Measurements from ENCODE around the gene GPC2. TPM values are rescaled to one million over a fixed set of nuclear protein-coding genes. Genes with fewer than 3 reads are reported as not detected.
A peak's percentile ranks its signal among the peaks of the same experiment; 100 is the strongest.

Gene GPC2
- total and polyA plus RNA-seq, 3 experiments from 2014 or later = 1.6 to 2.1 TPM; not detected in 1

GRCh38 chr7:100166970-100167911 lies 9.9 kb downstream of the GPC2 start:
- Mint-ChIP-seq H3K9me3 (no peaks in the 10 kb centered on the region), H3K27me3 (peaks cover 32 to 35% of the 10 kb centered on the region in 2 donors), H3K27ac (peak overlapping the region in 4 of 8 donors; percentile 51 to 63 (median 54)), H3K36me3 (peaks cover 0 to 1% (median 0%) of the 10 kb centered on the region in 3 donors), H3K4me1 (peaks cover 53 to 77% (median 64%) of the 10 kb centered on the region in 3 donors), H3K4me3 (peak overlapping the region; percentile 19 to 83 (median 75))
- H3K4me3 ChIP-seq (ENCODE audit: low read length) = peak overlapping the region; percentile 82
- peaks cover 79% of the 10 kb centered on the region for H3K4me1 ChIP-seq (ENCODE audit: insufficient read depth, low read length)
- DNase-seq = peak in 1 of 5 donors; percentile 39
- peak overlapping the region; percentile 54 for H3K27ac ChIP-seq (ENCODE audit: low read depth, low read length)
- peaks cover 8% of the 10 kb centered on the region for H3K27me3 ChIP-seq (ENCODE audit: insufficient read depth, low read length, poor library complexity, severe bottlenecking)
- CTCF ChIA-PET = interaction anchor here (0.8 to 3.4 kb wide), 6 partner anchors 10 to 51 kb away, joined by 3 to 22 read pairs (median 8); partner anchors contain the start of genes GPC2, LAMTOR4, STAG3 and TRAPPC14
- H3K9me3 ChIP-seq (ENCODE audit: low read length) = no peaks in the 10 kb centered on the region
- H3K36me3 ChIP-seq (ENCODE audit: insufficient read depth, low read length) = no peaks in the 10 kb centered on the region
- POLR2A ChIA-PET = interaction anchor here (0.5 to 2.8 kb wide), 8 partner anchors 8 to 262 kb away, joined by 3 to 18 read pairs (median 4); partner anchors contain the start of genes GPC2, LAMTOR4, STAG3 and TRAPPC14

- POLR2A ChIA-PET = interaction anchor here (0.5 to 2.8 kb wide), 6 partner anchors 10 to 83 kb away, joined by 3 to 18 read pairs (median 6); partner anchors contain the start of genes GPC2, LAMTOR4 and STAG3
- H3K27me3 ChIP-seq (ENCODE audit: insufficient read depth, low read length, poor library complexity, severe bottlenecking) = peaks cover 8% of the 10 kb centered on the region
- peak overlapping the region in 5 of 7 donors; percentile 47 to 82 (median 58) for H3K4me3 Mint-ChIP-seq
- no peaks in the 10 kb centered on the region for H3K36me3 ChIP-seq (ENCODE audit: insufficient read depth, low read length)
- peaks cover 32% of the 10 kb centered on the region in 2 donors for H3K27me3 Mint-ChIP-seq
- H3K4me1 ChIP-seq (ENCODE audit: insufficient read depth, low read length) = peaks cover 79% of the 10 kb centered on the region
- no peaks in the 10 kb centered on the region for H3K9me3 Mint-ChIP-seq
- peaks cover 0 to 1% (median 0%) of the 10 kb centered on the region in 3 donors for H3K36me3 Mint-ChIP-seq
- CTCF ChIA-PET = interaction anchor here (1.0 to 3.4 kb wide), 5 partner anchors 9 to 52 kb away, joined by 3 to 22 read pairs (median 11); partner anchors contain the start of genes LAMTOR4 and TRAPPC14
- no peak overlapping the region for H3K27ac ChIP-seq (ENCODE audit: low read depth, low read length)
- peak in 2 of 5 donors; percentile 49 to 59 for DNase-seq
- peak overlapping the region in 6 of 8 donors; percentile 42 to 92 (median 58) for H3K27ac Mint-ChIP-seq
- no peaks in the 10 kb centered on the region for H3K9me3 ChIP-seq (ENCODE audit: low read length)
- H3K4me3 ChIP-seq (ENCODE audit: low read length) = peak overlapping the region; percentile 82
- peaks cover 51 to 77% (median 60%) of the 10 kb centered on the region in 3 donors for H3K4me1 Mint-ChIP-seq
Measured at GRCh38 chr7:100166317-100166940, 10.8 kb downstream of the GPC2 start.

- H3K9me3 ChIP-seq (ENCODE audit: low read length) = no peaks in the 10 kb centered on the region
- peak overlapping the region; percentile 50 for H3K4me3 ChIP-seq (ENCODE audit: low read length)
- no peaks in the 10 kb centered on the region for H3K27me3 ChIP-seq (ENCODE audit: insufficient read depth, low read length, poor library complexity, severe bottlenecking)
- peak overlapping the region in 4 of 8 donors; percentile 71 to 87 (median 86) for H3K27ac Mint-ChIP-seq
- no peaks in the 10 kb centered on the region for H3K36me3 ChIP-seq (ENCODE audit: insufficient read depth, low read length)
- H3K27ac ChIP-seq (ENCODE audit: low read depth, low read length) = no peak overlapping the region
- peak overlapping the region in 1 of 7 donors; percentile 67 for H3K4me3 Mint-ChIP-seq
- peaks cover 44 to 63% (median 50%) of the 10 kb centered on the region in 3 donors for H3K4me1 Mint-ChIP-seq
- H3K4me1 ChIP-seq (ENCODE audit: insufficient read depth, low read length) = peaks cover 61% of the 10 kb centered on the region
- peaks cover 24% of the 10 kb centered on the region in 2 donors for H3K27me3 Mint-ChIP-seq
- POLR2A ChIA-PET = interaction anchor here (0.6 to 1.0 kb wide), 6 partner anchors 10 to 265 kb away, joined by 3 to 5 read pairs (median 4); partner anchors contain the start of genes GPC2, LAMTOR4, STAG3 and ZCWPW1
- H3K36me3 Mint-ChIP-seq = no peaks in the 10 kb centered on the region
- H3K9me3 Mint-ChIP-seq = no peaks in the 10 kb centered on the region
- no peak for DNase-seq
- CTCF ChIA-PET = interaction anchor here (0.9 to 1.2 kb wide), 3 partner anchors 30 to 528 kb away, joined by 3 to 4 read pairs (median 3); no protein-coding TSS in a partner anchor
Measured at GRCh38 chr7:100163871-100164270, 13.3 kb downstream of the GPC2 start.

GRCh38 chr7:100163006-100163531 lies 14.1 kb downstream of the GPC2 start:
- no peaks in the 10 kb centered on the region for H3K9me3 Mint-ChIP-seq
- DNase-seq = peak in 1 of 5 donors; percentile 66
- peaks cover 17% of the 10 kb centered on the region in 2 donors for H3K27me3 Mint-ChIP-seq
- peaks cover 36 to 59% (median 42%) of the 10 kb centered on the region in 3 donors for H3K4me1 Mint-ChIP-seq
- no peaks in the 10 kb centered on the region for H3K9me3 ChIP-seq (ENCODE audit: low read length)
- no peaks in the 10 kb centered on the region for H3K27me3 ChIP-seq (ENCODE audit: insufficient read depth, low read length, poor library complexity, severe bottlenecking)
- no peaks in the 10 kb centered on the region for H3K36me3 ChIP-seq (ENCODE audit: insufficient read depth, low read length)
- peak overlapping the region; percentile 71 to 91 (median 84) for H3K27ac Mint-ChIP-seq
- H3K36me3 Mint-ChIP-seq = peaks cover 0 to 1% (median 0%) of the 10 kb centered on the region in 3 donors
- CTCF ChIA-PET = interaction anchor here (0.8 to 1.2 kb wide), 3 partner anchors 30 to 529 kb away, joined by 3 to 4 read pairs (median 3); no protein-coding TSS in a partner anchor
- peak overlapping the region in 6 of 7 donors; percentile 58 to 85 (median 66) for H3K4me3 Mint-ChIP-seq
- peaks cover 55% of the 10 kb centered on the region for H3K4me1 ChIP-seq (ENCODE audit: insufficient read depth, low read length)
- POLR2A ChIA-PET = interaction anchor here (0.6 to 1.0 kb wide), 6 partner anchors 9 to 266 kb away, joined by 3 to 5 read pairs (median 4); partner anchors contain the start of genes GPC2, LAMTOR4, STAG3 and ZCWPW1
- H3K27ac ChIP-seq (ENCODE audit: low read depth, low read length) = no peak overlapping the region
- H3K4me3 ChIP-seq (ENCODE audit: low read length) = peak overlapping the region; percentile 50

- Histone ChIP-seq H3K27ac (ENCODE audit: low read depth, low read length) (no peak overlapping the region), H3K4me1 (ENCODE audit: insufficient read depth, low read length) (peaks cover 46% of the 10 kb centered on the region), H3K4me3 (ENCODE audit: low read length) (no peak overlapping the region), H3K27me3 (ENCODE audit: insufficient read depth, low read length, poor library complexity, severe bottlenecking) (no peaks in the 10 kb centered on the region), H3K9me3 (ENCODE audit: low read length) (no peaks in the 10 kb centered on the region), H3K36me3 (ENCODE audit: insufficient read depth, low read length) (peaks cover 13% of the 10 kb centered on the region)
- CTCF ChIA-PET = interaction anchor here (0.7 to 6.1 kb wide), 4 partner anchors 7 to 30 kb away, joined by 3 to 22 read pairs (median 5); partner anchors contain the start of genes GAL3ST4, GPC2 and STAG3
- H3K4me3 Mint-ChIP-seq = peak overlapping the region in 5 of 7 donors; percentile 1 to 83 (median 82)
- H3K27ac Mint-ChIP-seq = no peak overlapping the region
- H3K27me3 Mint-ChIP-seq = no peaks in the 10 kb centered on the region
- POLR2A ChIA-PET = interaction anchor here (2.8 kb wide), 1 partner anchor 11 kb away, joined by 23 read pairs; the partner anchor contains the start of gene LAMTOR4
- H3K4me1 Mint-ChIP-seq = peaks cover 34 to 63% (median 45%) of the 10 kb centered on the region in 3 donors
- DNase-seq = peak in 1 of 5 donors; percentile 42
- H3K36me3 Mint-ChIP-seq = peaks cover 0 to 27% (median 0%) of the 10 kb centered on the region in 3 donors
- no peaks in the 10 kb centered on the region for H3K9me3 Mint-ChIP-seq
Measured at GRCh38 chr7:100160067-100160466, 17.1 kb downstream of the GPC2 start.

GRCh38 chr7:100159099-100159623 lies 18.0 kb downstream of the GPC2 start:
- ChIA-PET CTCF (interaction anchor here (0.7 to 6.1 kb wide), 5 partner anchors 8 to 31 kb away, joined by 3 to 22 read pairs (median 3); partner anchors contain the start of genes GAL3ST4, GPC2, LAMTOR4 and STAG3), POLR2A (interaction anchor here (0.6 to 2.8 kb wide), 4 partner anchors 8 to 75 kb away, joined by 3 to 23 read pairs (median 4); partner anchors contain the start of gene LAMTOR4)
- Mint-ChIP-seq H3K4me1 (peaks cover 36 to 67% (median 47%) of the 10 kb centered on the region in 3 donors), H3K36me3 (peaks cover 0 to 35% (median 0%) of the 10 kb centered on the region in 3 donors), H3K9me3 (no peaks in the 10 kb centered on the region), H3K27me3 (no peaks in the 10 kb centered on the region), H3K27ac (peak overlapping the region; percentile 57 to 89 (median 81)), H3K4me3 (peak overlapping the region; percentile 82 to 93 (median 83))
- peak in 1 of 5 donors; percentile 38 for DNase-seq
- Histone ChIP-seq H3K4me1 (ENCODE audit: insufficient read depth, low read length) (peaks cover 49% of the 10 kb centered on the region), H3K27ac (ENCODE audit: low read depth, low read length) (peak overlapping the region; percentile 75), H3K4me3 (ENCODE audit: low read length) (peak overlapping the region; percentile 42), H3K36me3 (ENCODE audit: insufficient read depth, low read length) (peaks cover 13% of the 10 kb centered on the region), H3K9me3 (ENCODE audit: low read length) (no peaks in the 10 kb centered on the region), H3K27me3 (ENCODE audit: insufficient read depth, low read length, poor library complexity, severe bottlenecking) (no peaks in the 10 kb centered on the region)
